Measurements from ENCODE around the gene KATNIP. TPM values are rescaled to one million over a fixed set of nuclear protein-coding genes. Genes with fewer than 3 reads are reported as not detected.

The KATNIP gene
- total RNA-seq, 6 donors from 2014 or later, result 19.9 to 79.6 (median 38.6) TPM

- Histone ChIP-seq H3K4me1 (peaks cover 22 to 37% (median 25%) of the 10 kb centered on the region in 4 donors), H3K36me3 (no peaks in the 10 kb centered on the region), H3K27ac (no peak overlapping the region), H3K27me3 (no peaks in the 10 kb centered on the region), H3K4me3 (peak overlapping the region in 2 of 4 donors; percentile 78 to 97), H3K9me3 (no peaks in the 10 kb centered on the region)
- no peak for TF ChIP-seq POLR2A (IDR thresholded peaks at IDR 0.05)
- TF ChIP-seq CTCF (IDR thresholded peaks at IDR 0.05), result no peak
- no peak for TF ChIP-seq POLR2AphosphoS5 (IDR thresholded peaks at IDR 0.05)
- TF ChIP-seq EP300 (IDR thresholded peaks at IDR 0.05), result no peak
- ATAC-seq (ENCODE audit: low FRiP score in 2 of 2) (no peak), DNase-seq (no peak)
- 42 to 45% methylated on average over 1 of the region's 1 CpG for WGBS, 2 donors
Observed at GRCh38 chr16:27551036-27551435, 1.1 kb downstream of the KATNIP start.

GRCh38 chr16:27556471-27556870 lies 6.5 kb downstream of the KATNIP start:
- 61 to 86% methylated on average over 1 of the region's 1 CpG for WGBS, 2 donors
- H3K36me3 ChIP-seq, result peaks cover 0 to 6% (median 0%) of the 10 kb centered on the region in 4 donors
- no peaks in the 10 kb centered on the region for H3K4me1 ChIP-seq
- H3K27ac ChIP-seq, result no peak overlapping the region
- no peak for ATAC-seq (ENCODE audit: low FRiP score in 2 of 2)
- H3K27me3 ChIP-seq, result no peaks in the 10 kb centered on the region
- no peaks in the 10 kb centered on the region for H3K9me3 ChIP-seq
- DNase-seq, result no peak
- no peak for TF ChIP-seq EP300 (IDR thresholded peaks at IDR 0.05)
- H3K4me3 ChIP-seq, result no peak overlapping the region

- ATAC-seq (ENCODE audit: low FRiP score in 2 of 2) (no peak), DNase-seq (no peak)
- Histone ChIP-seq H3K36me3 (peaks cover 0 to 6% (median 0%) of the 10 kb centered on the region in 4 donors), H3K9me3 (no peaks in the 10 kb centered on the region), H3K27me3 (no peaks in the 10 kb centered on the region), H3K4me1 (no peaks in the 10 kb centered on the region), H3K4me3 (no peak overlapping the region), H3K27ac (no peak overlapping the region)
- WGBS, 2 donors, result 50 to 75% methylated on average over 3 of the region's 3 CpGs
- TF ChIP-seq CTCF (IDR thresholded peaks at IDR 0.05) (no peak), POLR2A (IDR thresholded peaks at IDR 0.05) (no peak), POLR2AphosphoS5 (IDR thresholded peaks at IDR 0.05) (no peak), EP300 (IDR thresholded peaks at IDR 0.05) (no peak)
Observed at GRCh38 chr16:27558434-27558833, 8.5 kb downstream of the KATNIP start.

- TF ChIP-seq POLR2AphosphoS5 (IDR thresholded peaks at IDR 0.05) (no peak), POLR2A (IDR thresholded peaks at IDR 0.05) (no peak), EP300 (IDR thresholded peaks at IDR 0.05) (no peak), CTCF (IDR thresholded peaks at IDR 0.05) (no peak)
- WGBS, 2 donors, result 83 to 100% methylated on average over 1 of the region's 1 CpG
- no peak overlapping the region for H3K27ac ChIP-seq
- H3K27me3 ChIP-seq, result no peaks in the 10 kb centered on the region
- DNase-seq (no peak), ATAC-seq (ENCODE audit: low FRiP score in 2 of 2) (no peak)
- H3K4me1 ChIP-seq, result no peaks in the 10 kb centered on the region
- H3K4me3 ChIP-seq, result no peak overlapping the region
- peaks cover 0 to 6% (median 0%) of the 10 kb centered on the region in 4 donors for H3K36me3 ChIP-seq
- no peaks in the 10 kb centered on the region for H3K9me3 ChIP-seq
Observed at GRCh38 chr16:27558932-27559331, 9.0 kb downstream of the KATNIP start.

GRCh38 chr16:27561216-27561615 lies 11.3 kb downstream of the KATNIP start:
- Histone ChIP-seq H3K36me3 (peaks cover 0 to 6% (median 0%) of the 10 kb centered on the region in 4 donors), H3K4me3 (no peak overlapping the region), H3K27me3 (no peaks in the 10 kb centered on the region), H3K4me1 (no peaks in the 10 kb centered on the region), H3K9me3 (no peaks in the 10 kb centered on the region), H3K27ac (no peak overlapping the region)
- DNase-seq (no peak), ATAC-seq (ENCODE audit: low FRiP score in 2 of 2) (no peak)
- TF ChIP-seq POLR2A (IDR thresholded peaks at IDR 0.05) (no peak), CTCF (IDR thresholded peaks at IDR 0.05) (no peak), POLR2AphosphoS5 (IDR thresholded peaks at IDR 0.05) (no peak), EP300 (IDR thresholded peaks at IDR 0.05) (no peak)
- 82 to 90% methylated on average over 8 of the region's 8 CpGs for WGBS, 2 donors

Data from upper lobe of left lung (tissue), 6 donors.